ENCODE results near the gene PRDX5.
"Not testable (repeated sequence)": the region's sequence is repeated elsewhere in the genome, so short reads cannot be mapped to it uniquely, and the experiment has no call there.

PRDX5 gene

GRCh38 chr11:64306563-64306875 is 11.4 kb upstream of the PRDX5 start:
- no peak for DNase-seq

GRCh38 chr11:64306876-64307622 is 10.9 kb upstream of the PRDX5 start:
- no peak for DNase-seq

- not testable (repeated sequence) for DNase-seq
Observed at GRCh38 chr11:64307795-64308194, 10.1 kb upstream of the PRDX5 start.

DNA sequence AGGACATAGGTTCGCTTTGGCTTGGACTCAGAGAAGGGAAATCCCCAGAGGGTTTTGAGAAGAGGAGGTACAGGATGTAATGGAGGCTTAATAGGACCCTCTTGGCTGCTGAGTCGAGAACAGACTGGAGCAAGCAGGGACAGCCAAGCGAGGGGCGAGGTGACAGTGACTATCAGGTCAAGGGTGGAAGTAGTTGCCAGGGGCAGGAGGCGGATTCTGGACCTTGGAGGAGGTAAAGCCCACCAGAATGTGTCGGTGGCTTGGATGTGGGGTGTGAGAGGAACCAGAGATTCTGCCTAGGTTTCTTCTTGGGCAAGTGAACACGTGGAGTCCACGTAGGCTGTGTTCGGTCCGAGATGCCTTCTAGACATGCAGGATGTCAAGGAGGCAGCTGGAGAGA is 5.0 kb upstream of the PRDX5 start:
- DNase-seq = no peak

GRCh38 chr11:64313491-64314145 is 4.3 kb upstream of the PRDX5 start:
- DNase-seq = no peak

DNA sequence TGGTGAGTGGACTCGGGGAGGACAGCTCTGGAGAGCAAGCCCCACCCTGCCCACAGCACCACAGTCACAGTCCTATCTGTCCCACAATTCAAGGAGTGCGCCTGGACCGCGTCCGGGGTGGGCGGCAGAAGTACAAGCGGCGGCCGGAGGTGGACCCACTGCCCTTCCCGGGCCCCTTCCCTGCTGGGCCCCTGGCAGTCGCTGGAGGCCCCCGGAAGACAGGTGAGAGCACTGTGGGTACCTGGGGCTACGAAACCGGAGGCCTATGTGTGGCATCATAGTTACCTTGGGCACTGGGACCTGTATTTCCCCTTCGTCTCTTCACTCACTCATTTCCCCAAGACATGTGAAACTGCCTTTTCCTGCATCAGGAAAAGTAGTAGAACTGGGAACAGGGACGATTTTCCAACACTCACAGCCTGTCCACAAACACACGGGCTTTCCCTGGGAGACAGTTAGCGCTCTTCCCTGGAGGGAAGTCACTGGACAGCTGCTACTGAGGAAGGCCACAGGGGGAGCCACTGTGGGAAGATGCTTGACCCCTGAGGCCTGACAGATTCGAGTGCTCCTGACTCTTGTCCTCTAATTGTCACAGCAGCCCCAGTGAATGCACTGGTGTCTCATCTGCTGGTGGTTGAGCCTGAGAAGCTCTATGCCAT is 3.6 kb upstream of the PRDX5 start:
- no peak for DNase-seq

DNA sequence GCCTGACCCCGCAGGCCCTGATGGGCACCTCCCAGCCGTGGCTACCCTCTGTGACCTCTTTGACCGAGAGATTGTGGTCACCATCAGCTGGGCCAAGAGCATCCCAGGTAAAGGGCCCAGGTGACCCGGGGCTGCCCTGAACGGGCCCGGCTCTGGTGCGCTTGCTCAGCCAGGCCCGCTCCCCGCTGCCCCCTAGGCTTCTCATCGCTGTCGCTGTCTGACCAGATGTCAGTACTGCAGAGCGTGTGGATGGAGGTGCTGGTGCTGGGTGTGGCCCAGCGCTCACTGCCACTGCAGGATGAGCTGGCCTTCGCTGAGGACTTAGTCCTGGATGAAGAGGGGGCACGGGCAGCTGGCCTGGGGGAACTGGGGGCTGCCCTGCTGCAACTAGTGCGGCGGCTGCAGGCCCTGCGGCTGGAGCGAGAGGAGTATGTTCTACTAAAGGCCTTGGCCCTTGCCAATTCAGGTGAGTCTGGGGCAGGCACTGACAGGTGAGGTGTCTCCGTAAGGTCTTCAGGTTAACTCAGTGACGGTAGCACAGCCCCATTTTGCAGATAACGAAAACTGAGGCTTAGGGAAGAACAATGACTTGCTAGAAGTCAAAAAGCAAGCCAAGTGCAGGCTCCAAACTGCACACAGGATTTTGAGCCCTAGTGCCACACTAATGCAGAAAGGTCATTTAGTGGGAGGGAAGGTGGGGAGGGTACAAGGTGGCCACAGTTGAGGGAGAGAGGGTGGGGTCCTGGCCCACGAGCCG is 2.9 kb upstream of the PRDX5 start:
- DNase-seq = no peak

- DNase-seq = not testable (repeated sequence)
Observed at GRCh38 chr11:64315667-64316526, 2.0 kb upstream of the PRDX5 start.

DNA sequence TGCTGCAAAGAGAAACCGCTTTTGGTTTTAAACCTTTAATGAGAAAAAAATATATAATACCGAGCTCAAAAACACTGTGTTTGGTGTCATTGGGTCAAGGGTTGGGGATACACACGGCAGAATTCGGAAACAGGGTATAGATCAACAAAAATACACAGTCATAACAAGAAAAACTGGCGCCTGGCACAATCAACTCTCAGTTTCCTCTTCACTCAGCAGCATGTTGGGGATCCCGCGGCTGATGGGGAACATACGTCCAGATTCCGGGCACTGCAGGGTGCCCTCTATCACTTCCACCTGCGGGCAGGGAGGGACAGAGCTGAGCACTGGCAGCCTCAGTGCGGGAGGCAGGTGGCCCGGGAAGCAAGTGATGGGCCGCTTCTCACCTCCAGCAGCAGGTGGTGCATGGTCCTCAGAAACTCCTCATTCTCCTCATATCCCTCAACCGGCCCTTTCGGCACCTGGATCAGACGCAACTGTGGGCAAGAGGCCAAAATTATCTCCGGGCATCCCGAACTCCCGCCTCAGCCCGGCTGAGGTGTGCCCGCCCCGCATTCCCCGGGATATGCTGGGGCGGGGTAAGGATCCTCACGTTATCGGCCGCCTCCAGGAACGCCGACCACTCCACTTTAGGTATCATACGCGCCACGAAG is 1.1 kb upstream of the PRDX5 start:
- DNase-seq = peak; percentile 31

GRCh38 chr11:64317325-64317960 is 478 bp upstream of the PRDX5 start, which contains the start of gene TRMT112:
TSS of gene TRMT112 (minus strand) at chr11:64317559. CDS start at chr11:64317526, 33 bp downstream.
- peak; percentile 93 for DNase-seq

DNA sequence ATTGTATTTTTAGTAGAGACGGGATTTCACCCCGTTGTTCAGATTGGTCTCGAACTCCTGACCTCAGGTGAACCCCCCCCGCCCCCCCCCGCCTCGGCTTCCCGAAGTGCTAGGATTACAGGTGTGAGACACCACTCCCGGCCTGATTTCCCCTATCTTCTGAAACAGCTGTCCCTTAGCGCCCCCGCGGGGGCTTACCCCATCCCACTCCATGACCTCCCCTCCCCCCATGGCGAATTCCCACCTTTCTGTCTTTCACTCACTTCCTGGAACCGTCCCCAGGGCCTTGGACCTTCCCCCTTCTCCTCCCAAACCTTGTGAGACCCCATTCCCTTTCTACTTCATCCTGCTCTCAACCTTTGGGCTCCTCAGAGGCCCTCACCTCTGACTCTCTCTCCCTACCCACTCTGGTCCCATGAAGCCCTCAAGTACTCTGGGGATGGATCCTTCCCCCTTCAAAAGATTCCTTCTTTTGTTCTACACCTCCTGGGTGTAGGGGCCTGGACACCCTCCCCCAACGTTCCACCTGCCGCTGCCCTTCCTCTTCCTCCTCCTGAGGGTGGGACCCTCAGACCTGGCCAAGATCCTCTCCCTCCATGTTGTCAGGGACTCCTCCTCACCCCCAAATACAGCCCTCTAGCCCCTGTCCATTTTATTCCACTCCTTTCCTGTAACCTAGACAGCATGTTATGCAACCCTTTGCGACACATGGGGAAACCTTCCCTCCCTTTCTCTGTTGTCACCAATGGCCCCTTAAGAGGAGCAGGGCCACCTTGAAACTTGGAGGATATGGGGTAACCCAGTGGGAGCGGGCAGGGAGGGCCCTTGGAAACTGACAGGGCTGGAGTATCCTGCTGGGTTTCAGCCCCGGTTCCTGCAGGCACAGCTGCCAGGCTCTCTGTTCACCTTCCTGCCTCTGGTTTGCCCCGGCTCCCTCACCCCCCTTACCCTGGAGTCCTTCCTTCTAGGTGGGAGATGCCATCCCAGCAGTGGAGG is 1.1 kb downstream of the PRDX5 start:
- no peak for DNase-seq

DNA sequence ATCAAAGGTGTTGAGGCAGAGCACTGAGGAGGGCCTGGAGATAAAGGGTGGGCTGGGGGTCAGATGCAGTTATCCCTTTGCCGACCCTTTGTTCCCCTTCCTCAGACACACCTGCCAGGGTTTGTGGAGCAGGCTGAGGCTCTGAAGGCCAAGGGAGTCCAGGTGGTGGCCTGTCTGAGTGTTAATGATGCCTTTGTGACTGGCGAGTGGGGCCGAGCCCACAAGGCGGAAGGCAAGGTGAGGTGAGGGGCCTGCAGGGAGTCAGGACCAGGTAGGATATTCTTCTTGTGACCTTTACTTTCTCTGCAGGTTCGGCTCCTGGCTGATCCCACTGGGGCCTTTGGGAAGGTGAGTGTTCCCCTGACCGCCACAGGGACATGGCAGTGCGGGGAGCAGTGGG is 2.6 kb downstream of the PRDX5 start:
- DNase-seq = no peak

GRCh38 chr11:64321026-64321425 is 3.1 kb downstream of the PRDX5 start:
- no peak for DNase-seq

DNA sequence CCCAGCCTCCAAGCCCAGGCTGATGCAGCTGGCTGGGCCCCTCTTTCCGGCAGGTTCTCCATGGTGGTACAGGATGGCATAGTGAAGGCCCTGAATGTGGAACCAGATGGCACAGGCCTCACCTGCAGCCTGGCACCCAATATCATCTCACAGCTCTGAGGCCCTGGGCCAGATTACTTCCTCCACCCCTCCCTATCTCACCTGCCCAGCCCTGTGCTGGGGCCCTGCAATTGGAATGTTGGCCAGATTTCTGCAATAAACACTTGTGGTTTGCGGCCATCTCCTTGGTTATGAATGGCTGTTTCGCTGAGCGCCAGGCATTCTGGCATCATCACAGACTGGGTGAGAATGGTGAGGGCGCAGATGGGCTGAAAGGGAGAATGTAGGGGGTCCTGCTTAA is 3.6 kb downstream of the PRDX5 start:
- no peak for DNase-seq

- DNase-seq = no peak
Observed at GRCh38 chr11:64322925-64323260, 5.0 kb downstream of the PRDX5 start.

DNA sequence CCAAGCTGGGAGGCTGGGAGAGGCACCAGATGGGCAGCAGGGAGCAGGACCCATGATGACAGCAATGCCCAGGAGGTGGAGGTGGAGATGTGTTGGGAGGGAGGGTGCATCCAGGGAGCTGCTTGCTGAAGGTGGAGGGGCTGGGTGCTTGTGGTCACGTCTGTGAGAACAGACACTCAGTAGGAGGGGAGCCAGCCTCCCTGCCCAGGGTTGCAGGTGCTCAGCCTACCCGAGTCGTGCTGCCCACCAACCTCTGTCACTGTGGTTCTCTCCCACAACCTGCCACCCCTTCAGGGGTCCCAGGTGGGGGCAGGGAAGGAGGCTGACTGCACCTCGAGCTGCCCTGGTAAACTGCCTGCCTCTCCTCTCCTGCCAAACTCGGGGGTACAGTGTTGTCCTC is 5.5 kb downstream of the PRDX5 start:
- DNase-seq = no peak

DNA sequence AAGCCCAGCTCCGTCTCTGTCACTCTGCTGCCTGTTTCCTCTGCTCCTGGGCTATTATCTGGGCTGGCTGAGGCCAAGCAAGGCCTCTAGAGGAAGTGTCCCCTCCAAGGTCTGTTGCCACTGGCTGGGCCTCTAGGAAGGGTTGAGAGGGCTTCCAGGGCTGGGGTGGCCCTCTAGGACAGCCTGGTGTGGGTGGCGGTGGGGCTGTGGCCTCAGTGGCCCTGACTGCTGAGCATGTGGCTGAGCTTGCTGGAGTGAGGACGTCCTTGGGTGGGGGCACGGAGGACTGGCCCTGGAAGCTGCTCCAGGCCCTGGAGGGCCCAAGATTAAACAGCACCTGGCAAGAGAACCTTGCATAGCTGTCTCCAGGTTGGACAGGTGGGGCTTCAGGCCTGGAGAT is 6.1 kb downstream of the PRDX5 start:
- not testable (repeated sequence) for DNase-seq

GRCh38 chr11:64324692-64325469 is 7.0 kb downstream of the PRDX5 start:
- DNase-seq = no peak

DNA sequence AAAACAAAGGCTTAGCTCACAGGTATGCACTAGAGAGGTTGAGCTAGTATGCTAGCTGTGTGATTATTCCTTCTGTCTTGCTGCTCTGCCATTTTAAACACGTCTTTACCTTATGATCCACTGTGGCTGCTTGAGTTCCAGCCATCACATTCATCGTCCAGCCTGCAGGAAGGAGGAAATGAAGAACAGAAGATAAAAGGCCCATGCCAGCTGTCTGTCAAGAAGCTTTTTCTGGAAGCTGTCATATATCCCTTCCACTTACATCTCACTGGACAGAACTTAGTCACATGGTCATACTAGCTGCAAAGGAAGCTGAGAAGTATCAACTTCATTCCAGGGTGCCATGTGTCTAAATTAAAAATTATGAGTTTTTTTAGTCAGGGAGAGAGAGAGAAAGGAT is 9.5 kb downstream of the PRDX5 start:
- DNase-seq = no peak
